ENCODE measurements around the gene PPFIA2.
"Not testable (repeated sequence)": the region's sequence is repeated elsewhere in the genome, so short reads cannot be mapped to it uniquely, and the experiment has no call there.

PPFIA2 gene

DNA sequence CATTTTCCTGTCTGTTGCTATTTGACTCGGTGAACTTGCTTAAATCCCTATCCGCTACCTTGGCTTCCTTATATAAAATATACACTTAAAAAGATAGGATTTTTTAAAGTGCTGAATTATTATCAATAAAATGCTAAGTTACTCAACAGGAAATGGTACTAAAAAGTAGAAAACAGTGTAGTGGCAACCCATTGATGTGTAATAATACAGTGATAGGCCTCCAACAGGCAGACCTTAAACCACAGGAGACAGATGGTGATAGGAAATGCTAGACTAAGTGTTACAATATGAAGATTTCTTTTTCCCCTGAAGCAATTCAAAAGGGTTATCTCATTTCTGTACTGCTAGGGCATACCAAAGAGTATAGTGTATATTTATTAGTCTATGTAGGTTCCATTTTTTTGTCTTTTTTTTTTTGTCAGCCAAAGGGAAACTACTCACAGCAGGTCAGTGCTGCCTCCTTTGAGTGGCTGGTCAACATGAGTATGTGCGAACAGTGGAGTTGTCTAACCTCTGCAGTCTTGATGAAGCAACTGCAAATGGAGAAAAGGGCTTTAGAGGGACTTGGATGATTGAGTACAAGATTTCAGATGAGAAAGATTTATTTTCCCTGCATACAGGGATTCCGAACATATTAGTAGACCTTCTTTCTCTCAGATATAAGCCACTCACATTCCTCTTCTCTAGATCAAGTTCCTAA lies 497.5 kb downstream of the PPFIA2 start:
- DNase-seq (ENCODE audit: low read depth): no peak

DNA sequence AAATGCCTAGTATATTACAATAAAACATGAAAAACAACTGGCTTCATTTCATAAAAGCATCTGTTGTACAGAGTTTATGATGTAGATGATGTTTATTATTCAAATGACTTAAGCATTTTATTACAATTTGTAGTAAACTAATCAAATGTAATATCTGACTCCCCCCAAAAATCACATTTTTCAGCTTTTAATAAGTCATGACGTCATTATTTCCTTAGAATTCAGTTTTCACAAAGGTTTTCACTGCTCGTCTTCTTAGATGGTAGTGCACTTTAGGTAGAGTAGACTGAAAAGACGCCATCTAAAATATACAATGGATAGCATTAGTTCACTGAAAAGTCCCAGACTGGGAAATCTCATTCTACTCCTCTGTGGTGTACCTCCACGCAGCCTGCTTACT lies 499.8 kb downstream of the PPFIA2 start:
- DNase-seq (ENCODE audit: low read depth): no peak

DNA sequence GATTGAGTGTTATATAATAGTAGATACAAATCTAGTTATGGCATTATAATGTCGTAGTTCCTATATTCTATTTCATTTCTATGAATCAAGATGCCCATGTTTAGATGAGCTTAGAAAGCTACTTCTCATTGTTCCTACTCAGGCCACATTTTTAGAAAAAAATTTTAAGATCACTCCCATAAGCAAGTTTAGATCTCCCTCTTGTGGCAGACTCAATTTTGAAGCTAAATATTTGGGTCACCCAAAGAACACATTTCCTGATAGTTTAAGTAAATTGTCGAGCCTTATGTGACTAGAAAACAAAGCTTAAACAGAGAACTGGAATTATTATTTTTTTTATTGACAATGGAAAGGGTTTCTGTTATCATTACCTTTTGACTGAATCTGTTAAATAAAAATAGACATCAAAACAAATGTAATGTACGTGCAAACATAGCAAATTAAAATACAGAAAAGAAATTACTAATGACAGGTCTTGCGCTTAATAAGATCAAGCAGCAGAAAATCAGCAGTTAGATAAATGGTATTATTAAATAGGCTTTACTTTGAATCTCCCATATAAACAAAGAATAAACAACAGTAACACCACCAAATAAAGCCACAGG lies 501.1 kb downstream of the PPFIA2 start:
- no peak for DNase-seq (ENCODE audit: low read depth)

DNA sequence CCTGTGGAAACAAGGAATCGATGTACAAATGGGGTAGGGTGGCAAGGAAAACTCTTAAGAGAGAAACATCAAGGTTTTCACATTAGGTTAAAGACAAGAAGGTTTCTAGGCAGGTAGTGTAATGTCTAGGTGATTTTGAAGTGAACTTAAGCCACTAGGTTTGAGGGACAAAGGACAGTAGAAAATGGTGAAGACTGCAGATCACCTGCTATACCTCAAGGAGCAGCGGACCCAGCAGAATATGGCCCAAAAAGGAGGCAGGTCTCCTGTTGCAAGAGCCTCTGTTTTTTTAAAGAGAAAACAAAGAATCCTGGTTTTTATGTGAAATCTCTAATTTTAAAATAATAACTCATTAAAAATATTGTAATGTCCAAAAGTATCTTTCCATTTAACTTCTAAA lies 503.2 kb downstream of the PPFIA2 start:
- no peak for DNase-seq (ENCODE audit: low read depth)

DNA sequence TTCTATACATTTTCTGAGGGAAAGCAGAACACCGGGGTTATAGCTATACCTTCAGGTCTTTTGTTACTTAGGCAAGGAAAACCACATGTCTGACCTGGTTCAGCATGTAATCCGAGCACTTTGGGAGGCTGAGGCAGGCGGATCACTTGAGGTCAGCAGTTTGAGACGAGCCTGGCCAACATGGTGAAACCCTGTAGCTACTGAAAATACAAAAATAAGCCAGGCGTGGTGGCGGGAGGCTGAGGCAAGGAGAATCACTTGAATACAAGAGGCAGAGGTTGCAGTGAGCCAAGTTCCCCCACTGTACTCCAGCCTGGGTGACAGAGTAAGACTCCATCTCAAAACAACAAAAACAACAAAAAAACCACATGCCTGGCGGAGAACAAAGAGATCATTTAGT lies 503.7 kb downstream of the PPFIA2 start:
- no peak for DNase-seq (ENCODE audit: low read depth)

DNA sequence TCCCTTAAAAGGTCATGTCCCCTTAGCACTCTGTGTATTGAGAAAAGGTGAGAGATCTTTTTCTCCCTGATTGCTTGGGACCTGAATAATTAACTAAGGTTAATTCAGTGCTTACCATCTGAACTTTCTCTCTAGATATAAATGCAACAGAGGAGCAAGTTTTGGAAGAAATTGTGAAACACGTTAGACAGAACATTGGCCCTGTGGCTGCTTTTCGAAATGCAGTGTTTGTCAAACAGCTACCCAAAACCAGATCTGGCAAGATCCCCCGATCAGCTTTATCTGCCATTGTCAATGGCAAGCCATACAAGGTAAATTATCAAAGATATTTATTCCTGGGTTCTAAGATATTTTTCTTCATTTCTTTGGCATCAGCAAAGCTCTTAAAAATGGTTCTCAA lies 505.8 kb downstream of the PPFIA2 start:
- DNase-seq (ENCODE audit: low read depth): no peak

DNA sequence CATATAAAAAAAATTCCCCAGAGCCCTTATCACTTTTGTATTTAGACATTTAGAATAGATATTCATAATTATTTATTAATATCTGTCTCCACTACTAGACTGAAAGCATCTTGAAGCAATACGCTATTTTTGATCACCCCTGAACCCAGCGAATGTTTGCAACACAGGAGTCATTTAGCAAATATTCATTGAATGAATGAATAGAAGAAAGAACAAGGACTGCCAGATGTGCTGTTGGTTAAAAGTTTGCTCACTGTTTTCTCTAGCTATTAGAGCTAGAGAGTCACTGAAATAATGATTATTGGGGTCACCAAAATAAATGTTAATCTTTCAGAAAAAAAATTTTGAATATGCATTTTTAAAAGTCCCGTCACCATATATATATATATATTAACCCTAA lies 506.9 kb downstream of the PPFIA2 start:
- no peak for DNase-seq (ENCODE audit: low read depth)

DNA sequence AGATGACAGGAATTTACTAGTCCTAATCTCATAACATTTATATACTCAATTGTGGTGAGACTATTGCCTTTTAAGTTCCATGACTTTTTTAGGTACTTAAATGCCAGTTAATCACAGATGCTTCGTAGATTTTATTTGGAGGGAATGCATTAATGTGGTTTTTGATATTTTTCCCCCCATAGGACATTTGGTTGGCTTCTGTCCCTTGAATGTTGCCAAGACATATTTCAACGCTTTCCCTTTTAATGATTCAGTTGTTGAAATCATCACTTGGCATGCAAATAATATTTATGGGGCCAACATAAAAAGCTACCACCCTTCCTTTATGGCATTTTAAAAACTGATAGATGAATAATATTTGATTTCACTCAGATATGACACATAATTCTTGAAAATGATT lies 509.2 kb downstream of the PPFIA2 start:
- no peak for DNase-seq (ENCODE audit: low read depth)

DNA sequence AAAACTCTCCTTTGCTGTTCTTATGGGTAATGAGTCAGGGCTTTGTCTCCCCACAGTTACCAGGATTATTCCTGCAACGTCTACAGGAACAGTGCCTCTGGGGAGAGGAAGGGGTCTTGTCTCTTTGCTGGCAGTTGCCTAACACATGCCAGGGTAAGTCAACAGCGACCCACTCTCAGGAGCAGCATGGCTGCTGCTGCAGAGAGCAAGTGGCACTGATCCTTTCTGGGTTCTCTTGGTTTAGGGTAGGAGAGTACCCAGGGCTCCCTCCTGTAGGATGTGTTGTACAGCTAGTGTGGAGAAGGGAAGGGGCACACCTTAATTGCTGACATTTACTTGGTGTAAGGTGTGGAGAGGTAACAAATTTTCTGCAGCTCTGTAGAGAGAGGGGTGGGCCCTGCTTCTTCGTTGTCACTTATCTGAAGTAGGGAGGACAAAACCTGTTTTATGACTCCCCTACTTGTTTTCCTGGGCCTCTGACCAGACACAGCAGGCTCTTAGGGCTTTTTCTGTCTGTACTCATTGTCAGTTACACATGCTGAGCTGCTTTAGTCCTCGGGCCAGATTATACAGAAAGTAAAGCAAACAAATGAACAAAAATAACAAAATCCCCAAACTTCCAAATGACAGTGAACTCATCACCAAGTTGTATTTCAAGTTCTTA lies 513.1 kb downstream of the PPFIA2 start:
- no peak for DNase-seq (ENCODE audit: low read depth)

DNA sequence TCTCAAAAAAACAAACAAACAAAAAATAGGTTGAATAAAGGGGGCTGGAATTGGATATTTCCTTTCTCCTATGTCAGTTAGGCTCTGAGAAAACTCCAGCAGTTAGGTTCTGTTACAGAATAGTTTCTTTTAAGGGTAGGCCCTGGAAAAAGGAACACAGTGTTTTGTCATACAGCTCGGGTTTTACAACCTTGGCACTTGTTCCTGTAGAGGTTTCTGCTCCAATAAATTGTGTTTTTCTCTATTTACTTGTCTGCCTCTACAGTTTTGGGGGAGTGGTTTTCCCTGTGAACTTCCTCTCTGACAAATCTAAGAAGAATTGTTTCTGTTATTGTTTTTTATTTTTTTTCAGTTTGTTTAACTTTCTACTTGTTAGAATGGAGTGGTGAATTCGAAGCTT lies 513.7 kb downstream of the PPFIA2 start:
- no peak for DNase-seq (ENCODE audit: low read depth)

DNA sequence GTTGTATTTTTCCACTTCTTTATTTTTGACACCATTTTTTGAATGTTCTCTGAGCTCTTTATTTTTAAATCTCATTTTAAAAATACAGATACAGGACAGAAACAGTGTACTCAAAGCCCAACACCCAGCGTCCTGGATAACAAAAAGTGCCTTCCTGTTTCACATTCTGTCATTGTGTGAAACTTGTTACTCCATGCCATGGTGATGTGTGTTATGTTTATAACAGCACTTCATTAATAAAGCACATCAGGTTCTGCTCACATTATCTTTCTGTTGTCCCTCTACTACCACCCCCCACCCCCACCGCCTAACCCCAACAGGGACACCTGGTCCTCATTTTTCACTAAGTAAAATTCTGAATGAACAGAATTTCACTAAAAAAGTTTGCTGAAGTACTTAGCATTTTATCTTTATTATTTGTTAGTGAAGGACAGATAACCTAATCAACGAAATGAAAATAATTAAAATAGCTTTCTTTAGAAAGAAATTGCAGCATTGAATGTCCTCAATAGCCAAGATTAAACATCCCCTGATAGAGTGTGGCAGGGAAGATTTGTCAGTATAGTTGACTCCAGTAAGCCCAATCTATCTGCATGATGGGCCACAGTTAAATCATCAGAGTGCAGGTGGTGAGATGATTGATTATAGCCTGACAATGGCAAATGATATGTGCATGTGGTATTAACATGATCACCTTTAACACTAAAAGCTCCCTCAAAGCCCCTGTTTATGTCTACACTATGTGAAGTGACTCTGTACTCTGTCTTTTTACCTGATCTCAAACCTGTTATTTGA lies 527.4 kb downstream of the PPFIA2 start:
- no peak for DNase-seq (ENCODE audit: low read depth)

DNA sequence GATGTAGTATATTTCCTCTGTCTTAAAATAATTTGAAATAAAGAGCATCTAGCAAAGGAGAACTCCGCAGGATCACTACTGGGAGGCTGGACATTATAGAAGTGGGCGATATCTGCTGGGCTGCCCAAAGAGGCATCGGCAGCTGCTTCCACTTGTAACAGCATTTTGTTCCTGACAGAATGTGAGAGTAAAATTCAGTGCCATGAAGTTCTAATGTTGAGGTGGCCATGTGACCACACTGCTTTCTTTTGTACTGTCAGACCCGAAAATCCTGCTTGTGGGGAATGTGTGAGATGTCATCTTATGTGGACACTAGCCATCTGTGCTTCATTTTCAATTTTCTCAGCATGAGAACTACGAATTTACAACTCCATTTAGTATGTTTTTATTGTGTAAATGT lies 529.4 kb downstream of the PPFIA2 start:
- DNase-seq (ENCODE audit: low read depth): no peak

DNA sequence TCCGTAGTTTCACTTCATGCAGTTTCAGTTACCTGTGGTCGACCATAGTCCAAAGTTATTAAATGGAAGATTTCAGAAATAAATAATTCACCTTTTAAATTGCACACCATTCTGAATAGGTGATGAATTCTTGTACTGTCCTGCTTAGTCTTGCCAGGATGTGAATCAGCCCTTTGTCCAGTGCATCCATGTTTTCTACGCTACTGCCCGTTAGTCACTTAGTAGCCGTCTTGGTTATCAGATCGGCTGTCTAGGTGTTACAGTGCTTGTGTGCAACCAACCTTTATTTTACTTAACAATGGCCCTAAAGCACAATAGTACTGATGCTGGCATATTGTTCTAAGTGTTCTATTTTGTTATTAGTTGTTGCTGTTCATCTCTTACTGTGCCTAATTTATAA lies 534.5 kb downstream of the PPFIA2 start:
- DNase-seq (ENCODE audit: low read depth): no peak

DNA sequence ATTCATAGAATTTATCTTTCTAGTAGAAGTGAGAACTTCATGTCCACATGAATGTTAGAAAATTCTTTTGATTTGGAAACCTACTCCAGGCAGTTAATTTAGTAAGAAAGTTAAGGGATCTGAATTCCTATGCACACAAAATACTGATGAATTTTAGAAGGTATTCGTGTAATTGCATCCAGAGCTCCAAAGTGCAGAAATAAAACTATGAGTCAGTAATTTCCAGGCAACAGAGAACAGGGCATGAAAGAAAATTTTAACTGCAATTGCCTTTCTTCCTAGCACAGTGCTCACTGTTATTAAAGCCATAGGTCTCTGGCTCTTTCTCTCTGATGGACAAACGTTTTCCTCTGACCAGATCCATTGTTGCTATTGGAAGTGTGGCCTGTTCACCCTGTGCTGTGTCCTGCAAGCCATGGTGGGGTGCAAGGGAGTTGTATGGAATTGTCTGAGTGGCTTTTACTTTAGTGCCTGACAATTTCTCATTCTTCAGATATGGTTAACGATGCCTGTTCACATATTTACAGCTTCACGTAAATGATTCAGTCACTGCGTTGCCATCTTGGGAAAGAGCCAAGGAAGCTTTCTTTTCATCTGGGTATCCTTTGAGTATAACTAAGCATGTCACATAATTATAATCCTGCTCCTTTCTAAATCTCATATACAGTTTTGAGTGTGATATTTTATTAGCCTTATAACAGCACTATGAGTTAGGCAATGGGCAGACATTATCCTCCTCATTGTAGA lies 536.1 kb downstream of the PPFIA2 start:
- no peak for DNase-seq (ENCODE audit: low read depth)

DNA sequence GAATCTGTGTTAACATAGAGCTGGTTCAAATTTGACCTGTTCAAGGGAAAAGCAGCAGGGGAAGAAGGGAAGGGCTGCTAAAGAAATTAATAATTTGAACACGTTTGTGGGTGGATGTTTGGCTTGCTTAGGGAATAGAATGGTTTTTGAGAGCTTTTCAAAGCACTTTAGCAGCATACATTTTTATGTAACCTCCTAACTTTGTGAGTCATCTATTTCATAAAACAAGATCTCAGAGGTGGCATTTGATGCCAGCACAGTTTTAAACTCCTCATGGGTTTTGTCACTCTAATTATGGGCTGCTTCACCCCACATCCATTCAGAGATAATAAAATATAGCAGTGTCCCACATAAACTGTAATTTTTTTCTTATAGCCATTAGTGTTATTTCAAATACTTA lies 537.5 kb downstream of the PPFIA2 start:
- DNase-seq (ENCODE audit: low read depth): no peak

DNA sequence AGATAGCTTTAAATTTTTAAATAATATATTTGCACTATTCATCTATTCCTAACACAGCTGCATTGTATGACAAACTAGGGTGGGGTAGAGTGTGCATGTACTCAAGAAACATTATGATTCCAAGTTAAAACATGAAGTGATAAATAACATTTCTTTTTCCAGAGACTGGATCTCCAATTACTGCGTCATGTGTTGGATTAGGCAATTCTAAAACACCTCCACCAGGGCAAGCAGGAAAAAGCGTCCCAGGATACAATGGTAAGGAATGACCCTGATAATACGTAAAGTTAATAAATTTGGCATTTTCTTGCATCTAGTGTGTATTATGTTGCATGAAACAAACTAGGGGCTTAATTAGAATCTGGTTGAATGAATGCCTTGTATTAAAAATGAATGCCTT lies 542.4 kb downstream of the PPFIA2 start:
- DNase-seq (ENCODE audit: low read depth): no peak

DNA sequence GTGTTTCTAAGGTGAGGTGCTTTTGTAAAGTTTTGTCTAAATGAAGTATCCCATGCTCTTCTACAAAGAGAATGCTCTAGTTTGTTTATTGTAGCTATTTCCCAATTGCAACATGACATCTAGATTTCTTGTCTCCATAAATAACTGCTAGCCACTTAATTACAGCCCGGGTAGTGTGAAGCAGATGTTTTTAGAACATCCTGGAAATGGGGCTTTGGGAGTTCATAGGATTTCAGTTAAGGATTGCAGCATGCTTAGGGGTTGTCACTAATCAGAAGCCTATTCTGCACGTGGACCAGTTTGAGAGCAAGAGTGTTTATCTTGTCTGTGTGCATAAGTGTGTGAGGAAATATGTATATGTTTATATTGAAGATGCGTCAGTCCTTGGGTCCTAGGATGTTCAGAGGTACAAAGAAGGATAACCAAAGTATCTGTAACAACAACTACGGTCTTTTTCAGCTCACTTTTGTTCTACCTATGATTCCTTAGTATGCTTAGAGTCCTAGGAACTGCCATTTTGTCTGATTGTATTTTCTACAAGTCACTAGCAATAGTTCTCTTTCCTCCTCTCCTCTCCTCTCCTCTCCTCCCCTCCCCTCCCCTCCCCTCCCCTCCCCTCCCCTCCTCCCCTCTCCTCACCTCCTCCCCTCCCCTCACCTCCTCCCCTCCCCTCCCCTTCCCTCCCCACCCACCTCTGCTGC lies 546.0 kb downstream of the PPFIA2 start:
- DNase-seq (ENCODE audit: low read depth): no peak

DNA sequence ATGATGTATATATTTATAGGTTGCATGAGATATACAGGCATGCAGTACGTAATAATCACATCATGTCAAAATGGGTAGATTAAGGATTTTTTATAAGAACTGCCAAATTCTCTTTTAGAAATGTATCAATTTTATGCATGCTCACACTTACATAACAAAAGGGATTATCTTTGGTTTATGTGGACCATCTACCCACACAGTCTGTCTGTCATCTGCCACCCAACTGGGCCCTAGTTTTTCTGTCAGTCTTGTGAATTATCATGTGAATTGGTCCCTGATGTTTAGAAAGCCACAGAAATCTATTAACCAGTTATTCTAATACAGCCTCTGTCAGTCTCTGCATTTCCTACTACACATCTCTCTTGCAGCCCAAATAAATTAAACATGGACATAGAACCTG lies 547.8 kb downstream of the PPFIA2 start:
- no peak for DNase-seq (ENCODE audit: low read depth)

DNA sequence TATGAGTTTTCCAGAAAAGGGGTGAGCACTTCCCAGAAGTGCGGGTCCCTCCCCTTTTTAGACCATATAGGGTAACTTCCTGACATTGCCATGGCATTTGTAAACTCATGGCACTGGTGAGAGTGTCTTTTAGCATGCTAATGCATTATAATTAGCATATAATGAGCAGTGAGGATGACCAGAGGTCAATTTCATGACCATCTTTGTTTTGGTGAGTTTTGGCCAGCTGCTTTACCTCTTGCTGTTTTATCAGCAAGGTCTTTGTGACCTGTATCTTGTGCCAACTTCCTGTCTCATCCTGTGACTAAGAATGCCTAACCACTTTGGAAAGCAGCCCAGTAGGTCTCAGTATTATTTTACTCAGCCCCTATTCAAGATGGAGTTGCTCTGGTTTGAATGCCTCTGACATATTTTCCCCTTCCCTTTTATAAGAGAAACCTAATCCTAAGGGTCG lies 549.4 kb downstream of the PPFIA2 start:
- DNase-seq (ENCODE audit: low read depth): not testable (repeated sequence)

DNA sequence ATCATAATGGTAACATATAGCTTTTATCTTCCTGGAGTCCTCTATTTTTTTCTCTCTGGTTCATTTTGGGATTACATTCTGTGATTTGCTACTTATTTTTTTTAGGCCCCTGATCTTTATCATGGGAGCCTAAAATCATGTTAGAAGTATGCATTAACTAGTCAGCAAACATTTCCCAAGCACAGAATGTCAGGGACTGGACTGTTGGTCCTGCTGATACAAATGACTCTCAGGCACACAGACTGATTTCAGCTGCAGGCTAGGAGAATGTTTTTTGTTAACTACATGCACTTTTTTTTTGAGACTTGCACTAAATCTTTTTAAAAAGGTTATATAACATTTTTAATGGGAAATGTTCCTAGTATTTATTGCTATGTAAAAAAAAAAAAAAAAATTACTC lies 550.1 kb downstream of the PPFIA2 start:
- no peak for DNase-seq (ENCODE audit: low read depth)

DNA sequence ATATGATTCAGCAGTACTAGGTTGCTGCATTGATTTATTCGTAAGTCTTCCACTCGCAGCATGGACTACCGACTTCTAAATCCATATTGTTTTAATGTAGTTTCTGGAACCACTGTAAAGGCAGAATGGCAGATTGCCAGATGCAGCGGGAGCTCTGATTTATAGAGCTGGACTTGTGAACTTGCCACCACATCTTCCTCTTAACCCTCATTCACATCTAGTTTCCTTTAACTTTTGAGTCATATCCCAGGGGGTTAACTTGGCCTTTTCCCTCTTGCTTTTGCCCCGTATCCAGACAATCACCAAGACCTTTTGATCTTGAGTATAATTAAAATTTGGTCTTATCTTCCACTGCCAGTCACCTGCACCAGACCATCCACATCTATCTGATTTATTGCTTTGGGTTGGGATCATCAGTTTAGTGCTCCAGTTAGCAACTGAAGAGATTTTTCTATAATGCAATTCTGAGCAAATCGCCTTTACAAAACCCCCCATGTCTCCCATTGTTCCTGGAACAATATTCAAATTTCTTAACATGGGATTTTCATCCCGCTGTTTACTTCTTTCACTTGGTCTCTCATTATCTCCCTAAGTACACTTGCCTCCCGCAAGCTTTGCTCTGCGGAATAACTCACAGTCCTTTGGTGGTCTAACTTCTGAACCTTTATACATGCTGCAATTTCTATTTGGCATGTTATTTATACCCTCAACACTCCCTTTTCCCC lies 550.8 kb downstream of the PPFIA2 start:
- no peak for DNase-seq (ENCODE audit: low read depth)
